Prostate gland (tissue), 2 donors: ENCODE results near the gene MYO1D.

Experiments
- CTCF ChIP-seq, 4 experiments: fragments of 200-600 bp in 2 of 4; fragments of 450-650 bp in 2 of 4; sonication (generic) in 2 of 4; IDR thresholded peaks; 1 replicate in 3 of 4; 2 replicates in 1 of 4; pipeline ENCODE4 v1.5.1; 2016 to 2019; ENCODE audit warnings: antibody characterized with exemption in 4 of 4, mild to moderate bottlenecking in 2 of 4, moderate library complexity in 2 of 4
- POLR2A ChIP-seq: fragments of 450-650 bp; IDR thresholded peaks from one replicate; pipeline ENCODE4 v1.6.1; 2016; ENCODE audit warnings: antibody characterized with exemption, mild to moderate bottlenecking

GRCh38 chr17:32732296-32732642, 144.7 kb downstream of the MYO1D start:
- TF ChIP-seq CTCF (IDR thresholded peaks at IDR 0.05) = no peak
- TF ChIP-seq POLR2A = no peak
